Upper lobe of left lung (tissue), 6 donors: ENCODE data around the gene SPDEF. TPM values are rescaled to one million over a fixed set of nuclear protein-coding genes. Genes with fewer than 3 reads are reported as not detected.
A peak's percentile ranks its signal among the peaks of the same experiment; 100 is the strongest.

ENCODE experiments used
- ATAC-seq, 2 donors: fragments of 200-7000 bp; cut with Tn5 transposase; one replicate each; pipeline ENCODE4 v1.9.1; 2022; ENCODE audit warnings: mild to moderate bottlenecking in 2 of 2, moderate library complexity in 2 of 2; ENCODE audit not compliant: low FRiP score in 2 of 2
- DNase-seq, 2 donors: peaks; one replicate each; pipeline ENCODE4 v3.0.0-alpha.2; 2019 to 2020
- H3K27ac ChIP-seq, 4 donors: fragments of 200-600 bp; sonication (generic); one replicate each; pipeline ENCODE4 v1.5.1; 2016 to 2019
- H3K27me3 ChIP-seq, 4 donors: fragments of 200-600 bp; sonication (generic); one replicate each; pipeline ENCODE4 v1.5.1; 2017 to 2019
- H3K36me3 ChIP-seq, 4 donors: fragments of 200-600 bp; sonication (generic); one replicate each; pipeline ENCODE4 v1.5.1; 2016 to 2019
- H3K4me1 ChIP-seq, 4 donors: fragments of 200-600 bp; sonication (generic); one replicate each; pipeline ENCODE4 v1.5.1; 2018 to 2019
- H3K4me3 ChIP-seq, 4 donors: fragments of 200-600 bp; sonication (generic); one replicate each; pipeline ENCODE4 v1.5.1; 2017 to 2019; ENCODE audit warnings: mild to moderate bottlenecking in 2 of 4, moderate library complexity in 1 of 4
- H3K9me3 ChIP-seq, 4 donors: fragments of 200-600 bp; sonication (generic); one replicate each; pipeline ENCODE4 v1.5.1; 2018 to 2019
- EP300 ChIP-seq, 4 donors: sonication (generic); formaldehyde crosslinking; IDR thresholded peaks; one replicate each; pipeline ENCODE4 v1.5.1; 2017; ENCODE audit warnings: antibody characterized with exemption in 4 of 4, control low read depth in 2 of 4
- POLR2A ChIP-seq, 4 donors: fragments of 450-650 bp; IDR thresholded peaks; one replicate each; pipeline ENCODE4 v1.5.1; 2016 to 2017; ENCODE audit warnings: antibody characterized with exemption in 4 of 4, mild to moderate bottlenecking in 2 of 4
- POLR2AphosphoS5 ChIP-seq, 2 donors: sonication (generic); formaldehyde crosslinking; IDR thresholded peaks; one replicate each; pipeline ENCODE4 v1.5.1; 2017; ENCODE audit warnings: antibody characterized with exemption in 2 of 2
- WGBS, 2 donors: methylation state at CpG; one replicate each; pipeline ENCODE4 v1.1.5; 2017 to 2018; 5-methylcytosine and 5-hydroxymethylcytosine counted together
- total RNA-seq, 6 donors: library from RNA; depleted of rRNA in 4 of 6; stranded (reverse); fragments of >200 nt in 4 of 6; gene quantifications; one replicate each; pipeline versions ENCODE4 v1.1.0 to v1.2.1, GENCODE V29; 2016 to 2021
- TF ChIP-seq, protein P1 (sequence below), 6 experiments: fragments of 450-650 bp in 4 of 6; fragments of 200-600 bp in 2 of 6; sonication (generic) in 2 of 6; IDR thresholded peaks; one replicate each; pipeline ENCODE4 v1.5.1; 2016 to 2019; ENCODE audit warnings: antibody characterized with exemption in 6 of 6
- donor health status: DM: no; HTN: no; CAD: no; lungs with moderate emphysema.
- donor health status: DM: no; HTN: yes; CAD: no; lungs with severe emphysema.

SPDEF gene
- total RNA-seq, 6 donors from 2014 or later = 0.61 to 5.2 (median 3.8) TPM

GRCh38 chr6:34583461-34583860 is 27.3 kb upstream of the SPDEF start:
- Histone ChIP-seq H3K36me3 (peaks cover 6 to 18% (median 8%) of the 10 kb centered on the region in 4 donors), H3K27ac (no peak overlapping the region), H3K4me1 (no peaks in the 10 kb centered on the region), H3K4me3 (no peak overlapping the region), H3K9me3 (no peaks in the 10 kb centered on the region), H3K27me3 (no peaks in the 10 kb centered on the region)
- TF ChIP-seq POLR2A (IDR thresholded peaks at IDR 0.05) = no peak
- TF ChIP-seq, protein P1, sequence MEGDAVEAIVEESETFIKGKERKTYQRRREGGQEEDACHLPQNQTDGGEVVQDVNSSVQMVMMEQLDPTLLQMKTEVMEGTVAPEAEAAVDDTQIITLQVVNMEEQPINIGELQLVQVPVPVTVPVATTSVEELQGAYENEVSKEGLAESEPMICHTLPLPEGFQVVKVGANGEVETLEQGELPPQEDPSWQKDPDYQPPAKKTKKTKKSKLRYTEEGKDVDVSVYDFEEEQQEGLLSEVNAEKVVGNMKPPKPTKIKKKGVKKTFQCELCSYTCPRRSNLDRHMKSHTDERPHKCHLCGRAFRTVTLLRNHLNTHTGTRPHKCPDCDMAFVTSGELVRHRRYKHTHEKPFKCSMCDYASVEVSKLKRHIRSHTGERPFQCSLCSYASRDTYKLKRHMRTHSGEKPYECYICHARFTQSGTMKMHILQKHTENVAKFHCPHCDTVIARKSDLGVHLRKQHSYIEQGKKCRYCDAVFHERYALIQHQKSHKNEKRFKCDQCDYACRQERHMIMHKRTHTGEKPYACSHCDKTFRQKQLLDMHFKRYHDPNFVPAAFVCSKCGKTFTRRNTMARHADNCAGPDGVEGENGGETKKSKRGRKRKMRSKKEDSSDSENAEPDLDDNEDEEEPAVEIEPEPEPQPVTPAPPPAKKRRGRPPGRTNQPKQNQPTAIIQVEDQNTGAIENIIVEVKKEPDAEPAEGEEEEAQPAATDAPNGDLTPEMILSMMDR (IDR thresholded peaks at IDR 0.05) = peak in 2 of 6 experiments; percentile 22 to 28
- 80 to 87% methylated on average over 2 to 6 of the region's 6 CpGs for WGBS, 2 donors
- DNase-seq (no peak), ATAC-seq (no peak)

DNA sequence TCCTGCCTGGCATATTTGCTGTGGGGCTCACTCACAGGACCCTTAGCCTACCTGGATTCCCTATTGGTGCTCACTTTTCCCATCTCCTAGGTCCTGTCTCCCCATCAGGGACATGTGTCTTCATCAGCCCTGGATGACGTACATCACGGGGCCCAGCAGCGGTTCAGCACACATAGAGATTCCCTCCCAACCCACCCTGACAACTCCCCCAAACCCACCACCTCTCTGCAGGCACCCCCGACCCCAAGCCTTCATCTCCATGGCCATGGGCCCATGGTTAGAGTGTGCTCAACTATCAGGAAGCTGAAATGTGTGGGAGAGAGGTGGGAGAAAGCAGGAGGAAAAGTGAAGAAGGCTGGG is 25.4 kb upstream of the SPDEF start:
- Histone ChIP-seq H3K27ac (no peak overlapping the region), H3K27me3 (no peaks in the 10 kb centered on the region), H3K9me3 (no peaks in the 10 kb centered on the region), H3K4me1 (no peaks in the 10 kb centered on the region), H3K36me3 (peaks cover 0 to 5% (median 0%) of the 10 kb centered on the region in 4 donors), H3K4me3 (no peak overlapping the region)
- ATAC-seq (no peak), DNase-seq (no peak)
- 98% methylated on average over 4 of the region's 4 CpGs for WGBS, 2 donors
- TF ChIP-seq POLR2AphosphoS5 (IDR thresholded peaks at IDR 0.05) = no peak
- TF ChIP-seq, protein P1 (IDR thresholded peaks at IDR 0.05) = no peak
- TF ChIP-seq EP300 (IDR thresholded peaks at IDR 0.05) = no peak

DNA sequence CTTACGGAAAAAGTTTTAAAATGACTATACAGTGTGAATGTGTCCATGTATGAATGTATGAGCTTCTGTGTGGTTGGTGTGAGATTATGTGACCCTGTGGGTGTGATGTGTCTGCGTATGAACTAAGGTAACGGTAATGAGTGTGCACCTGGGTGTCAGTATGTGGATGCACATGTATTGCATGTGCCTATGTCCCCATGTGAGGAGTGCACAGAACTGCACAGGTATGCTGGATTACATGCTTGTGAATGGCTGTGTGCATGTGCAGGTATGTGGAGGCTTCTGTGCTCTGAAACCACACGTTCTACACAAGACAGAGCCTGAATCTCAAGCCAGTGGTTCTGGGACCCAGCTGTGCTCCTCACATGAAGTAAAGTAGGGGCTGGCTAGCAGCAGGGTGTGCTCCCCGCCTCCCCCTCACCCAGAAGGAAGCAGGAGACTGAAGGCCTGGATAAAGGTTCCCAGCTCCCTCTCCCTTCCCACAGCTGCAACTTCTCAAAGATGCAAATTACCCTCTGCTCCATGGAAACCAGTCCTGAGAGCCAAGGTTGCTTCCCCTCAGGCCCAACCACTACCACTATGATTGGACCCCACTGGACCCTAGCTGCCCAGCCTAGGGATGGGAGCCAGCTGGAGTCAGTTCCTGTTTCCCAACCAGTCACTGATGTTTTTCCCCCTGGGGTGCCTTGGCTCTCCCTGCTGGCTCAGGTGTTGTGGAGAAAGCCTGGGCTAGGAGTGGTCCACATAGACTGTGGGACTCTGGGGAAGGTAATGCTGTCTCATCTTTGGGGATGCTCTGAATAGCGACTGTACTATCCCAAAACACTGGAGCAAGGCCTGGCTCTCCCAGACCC is 24.8 kb upstream of the SPDEF start:
- Histone ChIP-seq H3K4me3 (no peak overlapping the region), H3K36me3 (no peaks in the 10 kb centered on the region), H3K4me1 (no peaks in the 10 kb centered on the region), H3K27ac (no peak overlapping the region), H3K27me3 (no peaks in the 10 kb centered on the region), H3K9me3 (no peaks in the 10 kb centered on the region)
- DNase-seq = no peak
- ATAC-seq = no peak
- 90 to 94% methylated on average over 6 of the region's 6 CpGs for WGBS, 2 donors
- TF ChIP-seq, protein P1 (IDR thresholded peaks at IDR 0.05) = no peak
- no peak for TF ChIP-seq EP300 (IDR thresholded peaks at IDR 0.05)
- TF ChIP-seq POLR2AphosphoS5 (IDR thresholded peaks at IDR 0.05) = no peak
- TF ChIP-seq POLR2A (IDR thresholded peaks at IDR 0.05) = no peak

GRCh38 chr6:34578445-34579262 is 22.5 kb upstream of the SPDEF start:
- no peaks in the 10 kb centered on the region for H3K4me1 ChIP-seq
- TF ChIP-seq, protein P1 (IDR thresholded peaks at IDR 0.05) = no peak
- no peak for TF ChIP-seq EP300 (IDR thresholded peaks at IDR 0.05)
- TF ChIP-seq POLR2A (IDR thresholded peaks at IDR 0.05) = no peak
- no peak for TF ChIP-seq POLR2AphosphoS5 (IDR thresholded peaks at IDR 0.05)
- H3K36me3 ChIP-seq = no peaks in the 10 kb centered on the region
- no peaks in the 10 kb centered on the region for H3K27me3 ChIP-seq
- H3K4me3 ChIP-seq = no peak overlapping the region
- no peak overlapping the region for H3K27ac ChIP-seq
- no peak for ATAC-seq
- 78 to 91% methylated on average over 7 of the region's 7 CpGs for WGBS, 2 donors
- no peaks in the 10 kb centered on the region for H3K9me3 ChIP-seq
- no peak for DNase-seq
